Panc1 (cell line): Measurements from ENCODE around the gene AS3MT.

Experiments
- CTCF ChIP-seq: fragments of 450-650 bp; IDR thresholded peaks from 2 replicates; pipeline ENCODE4 v1.5.1; 2017; ENCODE audit warnings: mild to moderate bottlenecking
- POLR2AphosphoS5 ChIP-seq: IDR thresholded peaks from 2 replicates; pipeline ENCODE4 v1.6.1; 2012; ENCODE audit warnings: mild to moderate bottlenecking, low read depth, low read length, moderate library complexity
- REST ChIP-seq, 2 experiments: IDR thresholded peaks; 2 replicates each; pipeline ENCODE4 v1.6.1; 2011 to 2012; ENCODE audit warnings: low read depth in 2 of 2, control low read depth in 1 of 2, low read length in 1 of 2, mild to moderate bottlenecking in 1 of 2, moderate library complexity in 1 of 2; ENCODE audit not compliant: insufficient read depth in 1 of 2

GRCh38 chr10:102878629-102879028 is 9.4 kb downstream of the AS3MT start:
- TF ChIP-seq POLR2AphosphoS5 (no peak), CTCF (no peak), REST (IDR thresholded peaks at IDR 0.05; ENCODE audit: insufficient read depth in 1 of 2, low read depth in 2 of 2, low read length in 1 of 2) (no peak)
